ENCODE data around the gene MFSD6L. TPM values are rescaled to one million over a fixed set of nuclear protein-coding genes. Genes with fewer than 3 reads are reported as not detected.

The MFSD6L gene
- total and polyA plus RNA-seq, 7 donors, result not detected

DNA sequence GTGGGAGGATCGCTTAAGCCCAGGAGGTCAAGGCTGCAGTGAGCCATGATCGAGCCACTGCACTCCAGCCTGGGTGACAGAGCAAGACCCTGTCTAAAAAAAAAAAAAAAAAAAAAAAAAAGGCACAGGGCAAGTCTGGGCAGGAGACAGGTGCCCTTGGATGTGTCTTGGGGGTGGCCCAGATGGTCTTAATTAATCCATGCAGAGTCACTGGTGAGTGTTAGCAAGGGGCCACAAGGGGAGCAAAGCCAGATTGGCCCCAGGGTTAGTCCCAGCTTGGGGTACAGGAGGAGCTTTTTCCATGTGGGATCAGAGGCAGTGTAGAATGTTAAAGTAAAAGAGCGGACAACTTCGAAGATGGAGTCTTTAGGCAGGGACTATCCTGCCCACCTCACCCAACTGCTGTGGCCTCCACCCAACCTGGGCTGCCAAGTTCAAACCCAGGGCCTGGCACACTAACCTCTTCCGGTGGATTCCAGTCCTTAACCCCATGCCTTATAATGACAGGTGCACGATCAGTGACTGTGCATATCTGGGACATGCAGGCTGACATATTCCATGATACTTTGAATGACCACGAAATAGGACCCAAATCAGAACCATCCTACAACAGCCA is 32.2 kb upstream of the MFSD6L start:
- TF ChIP-seq, protein P1, sequence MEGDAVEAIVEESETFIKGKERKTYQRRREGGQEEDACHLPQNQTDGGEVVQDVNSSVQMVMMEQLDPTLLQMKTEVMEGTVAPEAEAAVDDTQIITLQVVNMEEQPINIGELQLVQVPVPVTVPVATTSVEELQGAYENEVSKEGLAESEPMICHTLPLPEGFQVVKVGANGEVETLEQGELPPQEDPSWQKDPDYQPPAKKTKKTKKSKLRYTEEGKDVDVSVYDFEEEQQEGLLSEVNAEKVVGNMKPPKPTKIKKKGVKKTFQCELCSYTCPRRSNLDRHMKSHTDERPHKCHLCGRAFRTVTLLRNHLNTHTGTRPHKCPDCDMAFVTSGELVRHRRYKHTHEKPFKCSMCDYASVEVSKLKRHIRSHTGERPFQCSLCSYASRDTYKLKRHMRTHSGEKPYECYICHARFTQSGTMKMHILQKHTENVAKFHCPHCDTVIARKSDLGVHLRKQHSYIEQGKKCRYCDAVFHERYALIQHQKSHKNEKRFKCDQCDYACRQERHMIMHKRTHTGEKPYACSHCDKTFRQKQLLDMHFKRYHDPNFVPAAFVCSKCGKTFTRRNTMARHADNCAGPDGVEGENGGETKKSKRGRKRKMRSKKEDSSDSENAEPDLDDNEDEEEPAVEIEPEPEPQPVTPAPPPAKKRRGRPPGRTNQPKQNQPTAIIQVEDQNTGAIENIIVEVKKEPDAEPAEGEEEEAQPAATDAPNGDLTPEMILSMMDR (IDR thresholded peaks at IDR 0.05), result no peak
- H3K36me3 ChIP-seq (ENCODE audit: insufficient read depth in 1 of 2, low read depth in 1 of 2), result no peaks in the 10 kb centered on the region
- ATAC-seq, result no peak
- peaks cover 0 to 7% (median 0%) of the 10 kb centered on the region in 3 donors for H3K27me3 ChIP-seq (ENCODE audit: insufficient read depth in 3 of 3, low read length in 2 of 3)
- 63 to 77% (median 75%) methylated on average over 7 of the region's 7 CpGs for WGBS, 3 donors
- H3K9me3 ChIP-seq, result no peaks in the 10 kb centered on the region
- no peaks in the 10 kb centered on the region for H3K4me1 ChIP-seq
- intact Hi-C loops (cut with DNase I), result no loop called here
- no peak overlapping the region for H3K4me3 ChIP-seq
- no peak for DNase-seq
- no peak overlapping the region for H3K27ac ChIP-seq

DNA sequence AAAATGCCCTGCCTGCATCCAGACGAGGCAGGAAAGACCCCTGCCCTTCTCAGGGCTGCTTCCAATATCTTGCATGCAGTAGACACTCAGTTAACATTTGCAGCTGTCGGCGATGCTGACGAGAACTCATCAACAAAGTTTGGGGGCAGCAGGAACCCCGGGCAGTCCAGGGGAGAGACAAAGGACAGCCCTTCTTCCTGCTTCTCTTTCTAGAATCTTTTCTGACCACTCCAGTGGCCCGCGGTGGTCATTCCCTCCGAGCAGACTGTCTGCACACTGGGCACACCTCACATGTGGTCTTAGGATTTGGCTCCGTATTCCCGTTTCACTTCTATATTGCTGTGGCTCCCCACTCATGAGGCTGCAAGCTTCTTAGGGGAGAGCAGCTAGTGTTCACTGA is 31.0 kb upstream of the MFSD6L start:
- no peaks in the 10 kb centered on the region for H3K36me3 ChIP-seq (ENCODE audit: insufficient read depth in 1 of 2, low read depth in 1 of 2)
- H3K4me1 ChIP-seq, result no peaks in the 10 kb centered on the region
- 61 to 73% (median 69%) methylated on average over 10 of the region's 10 CpGs for WGBS, 3 donors
- no peak overlapping the region for H3K27ac ChIP-seq
- no peak for ATAC-seq
- peaks cover 0 to 7% (median 0%) of the 10 kb centered on the region in 3 donors for H3K27me3 ChIP-seq (ENCODE audit: insufficient read depth in 3 of 3, low read length in 2 of 3)
- no peak for DNase-seq
- H3K4me3 ChIP-seq, result no peak overlapping the region
- H3K9me3 ChIP-seq, result peaks cover 1% of the 10 kb centered on the region
- intact Hi-C loops (cut with DNase I), result no loop called here
- TF ChIP-seq, protein P1 (IDR thresholded peaks at IDR 0.05), result no peak

DNA sequence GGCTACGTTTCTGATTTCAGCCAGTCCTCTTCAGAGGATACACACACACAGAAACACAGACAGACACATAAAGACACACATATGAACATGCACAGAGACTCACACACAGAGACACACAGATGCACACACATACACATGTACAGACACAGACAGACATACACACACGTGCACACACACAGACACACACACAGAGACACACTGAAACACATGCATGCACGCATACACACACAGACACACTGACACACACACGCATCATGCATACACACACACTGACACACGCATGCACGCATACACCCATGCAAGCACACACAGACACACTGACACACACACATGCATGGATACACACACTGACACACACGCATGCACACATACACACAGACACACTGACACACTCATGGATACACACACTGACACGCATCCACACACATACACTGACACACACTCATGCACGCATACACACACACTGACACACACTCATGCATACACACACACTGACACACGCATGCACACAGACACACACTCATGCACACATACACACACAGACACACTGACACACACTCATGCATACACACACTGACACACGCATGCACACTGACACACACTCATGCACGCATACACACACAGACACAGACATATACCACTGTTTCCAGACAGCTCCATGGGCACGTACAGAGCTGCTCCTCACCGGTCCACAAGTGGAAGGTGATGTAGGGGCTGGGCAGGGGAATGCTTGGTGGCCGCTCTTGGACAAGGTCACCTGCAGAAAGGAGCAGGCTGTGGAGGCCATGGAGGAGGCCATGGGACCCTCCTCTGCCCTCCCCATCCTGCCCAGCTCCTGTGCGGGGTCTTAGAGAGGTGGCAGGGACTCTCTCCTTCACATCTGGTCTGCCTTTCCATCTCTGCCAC is 30.1 kb upstream of the MFSD6L start:
- Histone ChIP-seq H3K36me3 (ENCODE audit: insufficient read depth in 1 of 2, low read depth in 1 of 2) (no peaks in the 10 kb centered on the region), H3K27me3 (ENCODE audit: insufficient read depth in 3 of 3, low read length in 2 of 3) (peaks cover 0 to 7% (median 0%) of the 10 kb centered on the region in 3 donors), H3K9me3 (peaks cover 8% of the 10 kb centered on the region), H3K27ac (no peak overlapping the region), H3K4me3 (no peak overlapping the region), H3K4me1 (no peaks in the 10 kb centered on the region)
- 87 to 90% (median 89%) methylated on average over 16 of the region's 16 CpGs for WGBS, 3 donors
- TF ChIP-seq, protein P1 (IDR thresholded peaks at IDR 0.05), result no peak
- DNase-seq, result no peak
- ATAC-seq, result no peak
- intact Hi-C loops (cut with DNase I), result no loop called here

DNA sequence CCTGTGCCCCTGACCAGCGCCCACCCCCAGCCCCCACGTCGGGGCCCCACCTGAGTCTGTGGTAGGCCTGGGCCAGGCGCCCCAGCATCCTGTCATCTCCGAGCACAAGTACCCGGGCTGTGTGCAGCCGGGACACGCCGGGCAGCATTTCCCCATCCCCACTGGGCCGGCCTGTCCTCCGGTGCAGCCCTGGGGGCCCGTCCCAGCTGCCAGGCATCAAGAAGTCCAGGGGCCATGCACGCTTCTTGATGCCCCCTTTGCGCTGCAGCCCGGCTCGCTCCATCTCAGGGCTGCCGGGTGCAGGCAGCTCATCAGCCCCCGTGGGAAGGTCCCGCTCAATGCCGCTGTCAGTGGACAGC is 29.3 kb upstream of the MFSD6L start:
- intact Hi-C loops (cut with DNase I), result no loop called here
- Histone ChIP-seq H3K4me1 (no peaks in the 10 kb centered on the region), H3K4me3 (no peak overlapping the region), H3K27ac (no peak overlapping the region), H3K36me3 (ENCODE audit: insufficient read depth in 1 of 2, low read depth in 1 of 2) (no peaks in the 10 kb centered on the region), H3K9me3 (peaks cover 8% of the 10 kb centered on the region), H3K27me3 (ENCODE audit: insufficient read depth in 3 of 3, low read length in 2 of 3) (peaks cover 0 to 7% (median 0%) of the 10 kb centered on the region in 3 donors)
- ATAC-seq (no peak), DNase-seq (no peak)
- TF ChIP-seq, protein P1 (IDR thresholded peaks at IDR 0.05), result no peak
- 83 to 88% (median 84%) methylated on average over 15 to 20 of the region's 20 CpGs for WGBS, 3 donors
